ENCODE results near the gene XRCC5. TPM values are rescaled to one million over a fixed set of nuclear protein-coding genes. Genes with fewer than 3 reads are reported as not detected.

The XRCC5 gene
- polyA plus RNA-seq, 1 donor from 2014 or later, result 279 TPM

- Histone ChIP-seq H3K79me2 (replicated peaks; ENCODE audit: insufficient read depth, low read length) (no peaks in the 10 kb centered on the region), H3K4me3 (ENCODE audit: low read length) (no peak overlapping the region), H2AFZ (ENCODE audit: low read depth, low read length) (no peak overlapping the region), H3F3A (ENCODE audit: insufficient read depth, low read length, poor library complexity, severe bottlenecking) (no peaks in the 10 kb centered on the region), H3K36me3 (ENCODE audit: insufficient read depth, low read length) (no peaks in the 10 kb centered on the region), H3K9me3 (ENCODE audit: low read length) (no peaks in the 10 kb centered on the region), H4K20me1 (ENCODE audit: insufficient read depth) (no peaks in the 10 kb centered on the region), H3K4me2 (ENCODE audit: low read length) (no peak overlapping the region), H3K27me3 (ENCODE audit: insufficient read depth, low read depth, low read length) (no peaks in the 10 kb centered on the region), H3K9ac (ENCODE audit: low read length) (no peak overlapping the region), H3K9me2 (ENCODE audit: insufficient read depth, low read length) (no peaks in the 10 kb centered on the region), H3K27ac (ENCODE audit: low read length) (no peak overlapping the region)
- TF ChIP-seq POLR2AphosphoS5 (IDR thresholded peaks at IDR 0.05), result no peak
- TF ChIP-seq TAF1 (IDR thresholded peaks at IDR 0.05; ENCODE audit: low read depth), result no peak
- TF ChIP-seq MXI1 (conservative IDR thresholded peaks at IDR 0.05; ENCODE audit: poor library complexity, severe bottlenecking), result no peak
- TF ChIP-seq, protein P1, sequence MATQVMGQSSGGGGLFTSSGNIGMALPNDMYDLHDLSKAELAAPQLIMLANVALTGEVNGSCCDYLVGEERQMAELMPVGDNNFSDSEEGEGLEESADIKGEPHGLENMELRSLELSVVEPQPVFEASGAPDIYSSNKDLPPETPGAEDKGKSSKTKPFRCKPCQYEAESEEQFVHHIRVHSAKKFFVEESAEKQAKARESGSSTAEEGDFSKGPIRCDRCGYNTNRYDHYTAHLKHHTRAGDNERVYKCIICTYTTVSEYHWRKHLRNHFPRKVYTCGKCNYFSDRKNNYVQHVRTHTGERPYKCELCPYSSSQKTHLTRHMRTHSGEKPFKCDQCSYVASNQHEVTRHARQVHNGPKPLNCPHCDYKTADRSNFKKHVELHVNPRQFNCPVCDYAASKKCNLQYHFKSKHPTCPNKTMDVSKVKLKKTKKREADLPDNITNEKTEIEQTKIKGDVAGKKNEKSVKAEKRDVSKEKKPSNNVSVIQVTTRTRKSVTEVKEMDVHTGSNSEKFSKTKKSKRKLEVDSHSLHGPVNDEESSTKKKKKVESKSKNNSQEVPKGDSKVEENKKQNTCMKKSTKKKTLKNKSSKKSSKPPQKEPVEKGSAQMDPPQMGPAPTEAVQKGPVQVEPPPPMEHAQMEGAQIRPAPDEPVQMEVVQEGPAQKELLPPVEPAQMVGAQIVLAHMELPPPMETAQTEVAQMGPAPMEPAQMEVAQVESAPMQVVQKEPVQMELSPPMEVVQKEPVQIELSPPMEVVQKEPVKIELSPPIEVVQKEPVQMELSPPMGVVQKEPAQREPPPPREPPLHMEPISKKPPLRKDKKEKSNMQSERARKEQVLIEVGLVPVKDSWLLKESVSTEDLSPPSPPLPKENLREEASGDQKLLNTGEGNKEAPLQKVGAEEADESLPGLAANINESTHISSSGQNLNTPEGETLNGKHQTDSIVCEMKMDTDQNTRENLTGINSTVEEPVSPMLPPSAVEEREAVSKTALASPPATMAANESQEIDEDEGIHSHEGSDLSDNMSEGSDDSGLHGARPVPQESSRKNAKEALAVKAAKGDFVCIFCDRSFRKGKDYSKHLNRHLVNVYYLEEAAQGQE (IDR thresholded peaks at IDR 0.05; ENCODE audit: borderline replicate concordance), result no peak
These were observed 123.6 kb downstream of the XRCC5 start for GRCh38 chr2:216232721-216233120.

GRCh38 chr2:216233281-216233995 lies 124.3 kb downstream of the XRCC5 start:
- Histone ChIP-seq H3K9ac (ENCODE audit: low read length) (no peak overlapping the region), H3K9me2 (ENCODE audit: insufficient read depth, low read length) (no peaks in the 10 kb centered on the region), H4K20me1 (ENCODE audit: insufficient read depth) (no peaks in the 10 kb centered on the region), H3K36me3 (ENCODE audit: insufficient read depth, low read length) (no peaks in the 10 kb centered on the region), H3K4me3 (ENCODE audit: low read length) (no peak overlapping the region), H2AFZ (ENCODE audit: low read depth, low read length) (no peak overlapping the region), H3K27ac (ENCODE audit: low read length) (no peak overlapping the region), H3K79me2 (replicated peaks; ENCODE audit: insufficient read depth, low read length) (no peaks in the 10 kb centered on the region), H3K27me3 (ENCODE audit: insufficient read depth, low read depth, low read length) (no peaks in the 10 kb centered on the region), H3F3A (ENCODE audit: insufficient read depth, low read length, poor library complexity, severe bottlenecking) (no peaks in the 10 kb centered on the region), H3K9me3 (ENCODE audit: low read length) (no peaks in the 10 kb centered on the region), H3K4me2 (ENCODE audit: low read length) (no peak overlapping the region)
- TF ChIP-seq EZH2 (IDR thresholded peaks at IDR 0.05; ENCODE audit: borderline replicate concordance, insufficient read depth, low read length, poor library complexity, severe bottlenecking) (no peak), RAD21 (conservative IDR thresholded peaks at IDR 0.05) (no peak)

DNA sequence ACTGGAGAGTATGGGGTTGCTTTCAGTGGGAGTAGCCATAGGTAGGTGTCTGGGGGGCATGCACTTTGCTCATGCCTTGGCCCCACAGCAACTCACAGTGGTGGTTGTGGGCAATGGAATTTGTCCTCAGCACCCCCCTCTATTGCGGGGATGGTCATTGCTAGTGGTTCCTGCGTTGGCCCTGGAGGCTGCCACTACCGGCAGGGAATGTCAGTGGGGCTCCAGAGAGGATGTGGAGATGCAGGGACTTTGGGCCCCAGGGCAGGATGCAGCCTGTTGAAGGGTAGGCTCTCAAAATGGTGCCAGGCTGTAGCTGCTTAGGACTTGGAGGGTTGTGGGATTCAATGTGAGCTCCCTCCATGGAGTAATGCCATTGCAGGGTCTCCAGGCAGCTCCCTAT lies 125.0 kb downstream of the XRCC5 start:
- Histone ChIP-seq H3K79me2 (replicated peaks; ENCODE audit: insufficient read depth, low read length) (no peaks in the 10 kb centered on the region), H3K9me3 (ENCODE audit: low read length) (no peaks in the 10 kb centered on the region), H3K27ac (ENCODE audit: low read length) (no peak overlapping the region), H3F3A (ENCODE audit: insufficient read depth, low read length, poor library complexity, severe bottlenecking) (no peaks in the 10 kb centered on the region), H3K9ac (ENCODE audit: low read length) (no peak overlapping the region), H3K36me3 (ENCODE audit: insufficient read depth, low read length) (no peaks in the 10 kb centered on the region), H3K27me3 (ENCODE audit: insufficient read depth, low read depth, low read length) (no peaks in the 10 kb centered on the region), H3K9me2 (ENCODE audit: insufficient read depth, low read length) (no peaks in the 10 kb centered on the region), H4K20me1 (ENCODE audit: insufficient read depth) (no peaks in the 10 kb centered on the region), H3K4me2 (ENCODE audit: low read length) (no peak overlapping the region), H3K4me3 (ENCODE audit: low read length) (no peak overlapping the region), H2AFZ (ENCODE audit: low read depth, low read length) (no peak overlapping the region)
- TF ChIP-seq TAF1 (IDR thresholded peaks at IDR 0.05; ENCODE audit: low read depth) (no peak), SMC3 (conservative IDR thresholded peaks at IDR 0.05; ENCODE audit: poor library complexity) (no peak), EP300 (conservative IDR thresholded peaks at IDR 0.05; ENCODE audit: poor library complexity, severe bottlenecking) (no peak), MXI1 (conservative IDR thresholded peaks at IDR 0.05; ENCODE audit: poor library complexity, severe bottlenecking) (no peak), POLR2AphosphoS5 (IDR thresholded peaks at IDR 0.05) (no peak), RAD21 (conservative IDR thresholded peaks at IDR 0.05) (no peak), EZH2 (IDR thresholded peaks at IDR 0.05; ENCODE audit: borderline replicate concordance, insufficient read depth, low read length, poor library complexity, severe bottlenecking) (no peak)
- TF ChIP-seq, protein P2, sequence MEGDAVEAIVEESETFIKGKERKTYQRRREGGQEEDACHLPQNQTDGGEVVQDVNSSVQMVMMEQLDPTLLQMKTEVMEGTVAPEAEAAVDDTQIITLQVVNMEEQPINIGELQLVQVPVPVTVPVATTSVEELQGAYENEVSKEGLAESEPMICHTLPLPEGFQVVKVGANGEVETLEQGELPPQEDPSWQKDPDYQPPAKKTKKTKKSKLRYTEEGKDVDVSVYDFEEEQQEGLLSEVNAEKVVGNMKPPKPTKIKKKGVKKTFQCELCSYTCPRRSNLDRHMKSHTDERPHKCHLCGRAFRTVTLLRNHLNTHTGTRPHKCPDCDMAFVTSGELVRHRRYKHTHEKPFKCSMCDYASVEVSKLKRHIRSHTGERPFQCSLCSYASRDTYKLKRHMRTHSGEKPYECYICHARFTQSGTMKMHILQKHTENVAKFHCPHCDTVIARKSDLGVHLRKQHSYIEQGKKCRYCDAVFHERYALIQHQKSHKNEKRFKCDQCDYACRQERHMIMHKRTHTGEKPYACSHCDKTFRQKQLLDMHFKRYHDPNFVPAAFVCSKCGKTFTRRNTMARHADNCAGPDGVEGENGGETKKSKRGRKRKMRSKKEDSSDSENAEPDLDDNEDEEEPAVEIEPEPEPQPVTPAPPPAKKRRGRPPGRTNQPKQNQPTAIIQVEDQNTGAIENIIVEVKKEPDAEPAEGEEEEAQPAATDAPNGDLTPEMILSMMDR (IDR thresholded peaks at IDR 0.05; ENCODE audit: poor library complexity, severe bottlenecking), result no peak
- TF ChIP-seq, protein P1 (IDR thresholded peaks at IDR 0.05; ENCODE audit: borderline replicate concordance), result no peak

Measured in neural cell (in vitro differentiated cells).